Right lobe of liver (tissue), 4 donors: ENCODE data around the gene MAPKAP1.

Experiments used
- POLR2A ChIP-seq: fragments of 450-650 bp; IDR thresholded peaks from one replicate; pipeline ENCODE4 v1.6.1; 2017; ENCODE audit warnings: antibody characterized with exemption, mild to moderate bottlenecking
- TF ChIP-seq, protein P1 (sequence below), 4 donors: fragments of 200-600 bp in 3 of 4; fragments of 450-650 bp in 1 of 4; IDR thresholded peaks; one replicate each; pipeline versions ENCODE4 v1.5.1 to v1.8.0; 2016 to 2022; ENCODE audit warnings: antibody characterized with exemption in 4 of 4, mild to moderate bottlenecking in 2 of 4
- donor health status: DM: no; HTN: no; CAD: no.
- donor health status: DM: no; HTN: no; CAD: no.
- donor health status: DM: no; HTN: yes; CAD: no.

DNA sequence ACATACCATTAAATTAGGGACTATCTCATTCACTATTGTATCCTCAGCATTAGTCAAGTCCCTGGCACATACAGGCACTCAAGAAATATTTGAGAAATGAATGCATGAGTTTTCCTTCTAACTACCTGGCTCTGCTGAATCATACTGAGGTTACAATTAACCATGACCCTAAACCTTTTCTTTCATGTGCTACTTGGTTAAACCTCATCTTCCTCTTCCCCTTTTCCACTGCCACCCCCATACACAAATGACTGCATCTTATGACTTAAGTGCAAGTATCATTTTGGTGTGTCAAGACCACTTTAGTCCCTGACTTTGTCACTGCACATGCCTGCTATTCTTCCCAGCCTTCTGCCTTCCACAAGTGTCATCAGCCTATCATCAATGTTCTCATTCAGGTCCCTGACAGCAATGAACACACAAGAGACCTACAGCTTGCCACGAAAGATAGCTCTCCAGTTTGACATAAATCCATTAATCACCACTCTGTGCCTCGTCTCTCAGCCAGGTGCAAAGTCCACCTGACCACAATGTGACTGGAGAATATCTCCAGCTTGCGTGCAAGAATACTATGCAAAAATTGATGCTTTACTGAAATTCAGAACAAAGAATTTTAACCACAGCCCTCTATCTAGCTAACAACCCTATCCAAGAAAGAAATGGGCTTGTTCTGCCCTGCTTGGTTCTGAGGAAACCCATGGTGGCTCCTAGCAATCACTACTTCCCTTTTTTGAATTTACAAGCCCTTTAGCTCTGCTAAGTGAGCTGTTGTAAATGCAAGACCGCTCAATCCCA is 74.5 kb downstream of the MAPKAP1 start:
- TF ChIP-seq, protein P1, sequence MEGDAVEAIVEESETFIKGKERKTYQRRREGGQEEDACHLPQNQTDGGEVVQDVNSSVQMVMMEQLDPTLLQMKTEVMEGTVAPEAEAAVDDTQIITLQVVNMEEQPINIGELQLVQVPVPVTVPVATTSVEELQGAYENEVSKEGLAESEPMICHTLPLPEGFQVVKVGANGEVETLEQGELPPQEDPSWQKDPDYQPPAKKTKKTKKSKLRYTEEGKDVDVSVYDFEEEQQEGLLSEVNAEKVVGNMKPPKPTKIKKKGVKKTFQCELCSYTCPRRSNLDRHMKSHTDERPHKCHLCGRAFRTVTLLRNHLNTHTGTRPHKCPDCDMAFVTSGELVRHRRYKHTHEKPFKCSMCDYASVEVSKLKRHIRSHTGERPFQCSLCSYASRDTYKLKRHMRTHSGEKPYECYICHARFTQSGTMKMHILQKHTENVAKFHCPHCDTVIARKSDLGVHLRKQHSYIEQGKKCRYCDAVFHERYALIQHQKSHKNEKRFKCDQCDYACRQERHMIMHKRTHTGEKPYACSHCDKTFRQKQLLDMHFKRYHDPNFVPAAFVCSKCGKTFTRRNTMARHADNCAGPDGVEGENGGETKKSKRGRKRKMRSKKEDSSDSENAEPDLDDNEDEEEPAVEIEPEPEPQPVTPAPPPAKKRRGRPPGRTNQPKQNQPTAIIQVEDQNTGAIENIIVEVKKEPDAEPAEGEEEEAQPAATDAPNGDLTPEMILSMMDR (IDR thresholded peaks at IDR 0.05), result no peak
- no peak for TF ChIP-seq POLR2A
